Adrenal gland (tissue), 5 donors: Measurements from ENCODE around the gene RING1.

ENCODE experiments used
- CTCF ChIP-seq, 6 experiments: fragments of 450-650 bp in 4 of 6; fragments of 200-600 bp in 2 of 6; sonication (generic) in 1 of 6; IDR thresholded peaks; 1 replicate in 5 of 6; 2 replicates in 1 of 6; pipeline versions ENCODE4 v1.5.1 to v1.8.0; 2016 to 2021; ENCODE audit warnings: antibody characterized with exemption in 6 of 6, mild to moderate bottlenecking in 2 of 6, moderate library complexity in 1 of 6
- POLR2A ChIP-seq, 2 donors: fragments of 450-650 bp; IDR thresholded peaks; one replicate each; pipeline ENCODE4 v1.6.1; 2017; ENCODE audit warnings: antibody characterized with exemption in 2 of 2, mild to moderate bottlenecking in 2 of 2, moderate library complexity in 1 of 2
- donor health status: DM: no; HTN: no; CAD: no.

- TF ChIP-seq CTCF (IDR thresholded peaks at IDR 0.05) (no peak), POLR2A (IDR thresholded peaks at IDR 0.05) (no peak)
These were observed 19.1 kb upstream of the RING1 start for GRCh38 chr6:33189164-33189563.
